Left ventricle myocardium inferior (tissue), 1 donor: ENCODE data around the gene LRRC8E. TPM values are rescaled to one million over a fixed set of nuclear protein-coding genes. Genes with fewer than 3 reads are reported as not detected.

Source experiments
- DNase-seq: peaks from one replicate; pipeline ENCODE4 v3.0.0-alpha.2; 2020
- H3K27ac ChIP-seq: fragments of 200-600 bp; replicated peaks from 2 replicates; pipeline ENCODE4 v1.8.0; 2021
- H3K27me3 ChIP-seq: fragments of 200-600 bp; 2 replicates; pipeline ENCODE4 v1.8.0; 2021; ENCODE audit warnings: low read depth
- H3K36me3 ChIP-seq: fragments of 200-600 bp; 2 replicates; pipeline ENCODE4 v1.8.0; 2021
- H3K4me1 ChIP-seq: fragments of 200-600 bp; 2 replicates; pipeline ENCODE4 v1.8.0; 2021
- H3K4me3 ChIP-seq: fragments of 200-600 bp; 2 replicates; pipeline ENCODE4 v1.8.0; 2021; ENCODE audit warnings: mild to moderate bottlenecking, moderate library complexity
- H3K9me3 ChIP-seq: fragments of 200-600 bp; replicated peaks from 2 replicates; pipeline ENCODE4 v1.8.0; 2021
- intact Hi-C: fragments of 100-400 bp; cut with micrococcal nuclease; formaldehyde crosslinking; loops from one replicate; pipeline ENCODE4 v1.11.0; 2022
- total RNA-seq: library from RNA; stranded (reverse); fragmentation: NEBNext Ultra II Directional; extraction: Animal tissue kit (Norgen Biotek cat#: 25700); gene quantifications from one replicate; pipeline ENCODE4 v1.2.1, GENCODE V29; 2021
- TF ChIP-seq, protein P1 (sequence below): fragments of 200-600 bp; IDR thresholded peaks from 2 replicates; pipeline ENCODE4 v1.8.0; 2021; ENCODE audit warnings: antibody characterized with exemption, mild to moderate bottlenecking, borderline replicate concordance
- donor health status: DM: no; HTN: yes; CAD: no; lungs with severe emphysema.

LRRC8E gene
- total RNA-seq, 1 donor from 2014 or later: 0.44 TPM

DNA sequence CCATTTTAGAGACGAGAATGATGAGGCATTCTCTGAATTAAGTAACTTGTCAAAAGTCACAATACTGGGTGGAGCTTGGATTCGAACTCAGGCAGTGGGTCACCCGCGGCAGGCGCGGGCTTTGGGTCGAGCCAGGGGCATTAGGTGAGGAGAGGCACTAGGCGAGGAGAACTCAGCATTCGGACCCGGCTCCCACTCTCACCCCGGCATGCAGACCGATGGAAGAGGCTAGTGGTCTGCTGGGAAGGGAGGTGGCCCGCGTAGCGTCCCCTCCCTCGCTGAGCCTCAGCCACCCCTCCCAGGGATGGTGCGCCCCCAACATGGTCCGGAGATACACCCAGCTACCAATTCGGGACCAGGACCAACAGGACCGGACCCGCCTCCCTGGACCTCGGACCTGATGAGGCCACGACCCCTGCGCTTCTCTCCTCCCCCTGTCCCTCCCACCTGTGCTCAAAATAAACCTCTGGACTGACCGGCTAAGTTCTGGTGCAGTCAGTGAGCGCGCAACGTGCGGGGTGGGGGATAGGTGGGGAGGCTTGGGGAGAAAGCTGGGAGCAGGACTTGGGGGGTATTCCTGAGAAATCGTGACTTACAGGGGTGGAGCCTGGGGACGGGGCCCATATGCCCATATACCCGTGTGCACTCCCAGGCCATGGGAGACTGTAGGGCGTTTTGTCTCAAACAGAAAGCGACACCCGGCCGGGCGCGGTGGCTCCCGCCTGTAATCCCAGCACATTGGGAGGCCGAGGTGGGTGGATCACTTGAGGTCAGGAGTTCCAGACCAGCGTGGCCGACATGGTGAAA is 30.5 kb downstream of the LRRC8E start:
- Histone ChIP-seq H3K27me3 (peaks cover 55% of the 10 kb centered on the region), H3K27ac (peak overlapping the region; percentile 94), H3K9me3 (no peaks in the 10 kb centered on the region), H3K4me1 (peaks cover 68% of the 10 kb centered on the region), H3K36me3 (peaks cover 15% of the 10 kb centered on the region), H3K4me3 (peak overlapping the region; percentile 81)
- TF ChIP-seq, protein P1, sequence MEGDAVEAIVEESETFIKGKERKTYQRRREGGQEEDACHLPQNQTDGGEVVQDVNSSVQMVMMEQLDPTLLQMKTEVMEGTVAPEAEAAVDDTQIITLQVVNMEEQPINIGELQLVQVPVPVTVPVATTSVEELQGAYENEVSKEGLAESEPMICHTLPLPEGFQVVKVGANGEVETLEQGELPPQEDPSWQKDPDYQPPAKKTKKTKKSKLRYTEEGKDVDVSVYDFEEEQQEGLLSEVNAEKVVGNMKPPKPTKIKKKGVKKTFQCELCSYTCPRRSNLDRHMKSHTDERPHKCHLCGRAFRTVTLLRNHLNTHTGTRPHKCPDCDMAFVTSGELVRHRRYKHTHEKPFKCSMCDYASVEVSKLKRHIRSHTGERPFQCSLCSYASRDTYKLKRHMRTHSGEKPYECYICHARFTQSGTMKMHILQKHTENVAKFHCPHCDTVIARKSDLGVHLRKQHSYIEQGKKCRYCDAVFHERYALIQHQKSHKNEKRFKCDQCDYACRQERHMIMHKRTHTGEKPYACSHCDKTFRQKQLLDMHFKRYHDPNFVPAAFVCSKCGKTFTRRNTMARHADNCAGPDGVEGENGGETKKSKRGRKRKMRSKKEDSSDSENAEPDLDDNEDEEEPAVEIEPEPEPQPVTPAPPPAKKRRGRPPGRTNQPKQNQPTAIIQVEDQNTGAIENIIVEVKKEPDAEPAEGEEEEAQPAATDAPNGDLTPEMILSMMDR: no peak
- no peak for DNase-seq
- intact Hi-C loops: no loop called here

DNA sequence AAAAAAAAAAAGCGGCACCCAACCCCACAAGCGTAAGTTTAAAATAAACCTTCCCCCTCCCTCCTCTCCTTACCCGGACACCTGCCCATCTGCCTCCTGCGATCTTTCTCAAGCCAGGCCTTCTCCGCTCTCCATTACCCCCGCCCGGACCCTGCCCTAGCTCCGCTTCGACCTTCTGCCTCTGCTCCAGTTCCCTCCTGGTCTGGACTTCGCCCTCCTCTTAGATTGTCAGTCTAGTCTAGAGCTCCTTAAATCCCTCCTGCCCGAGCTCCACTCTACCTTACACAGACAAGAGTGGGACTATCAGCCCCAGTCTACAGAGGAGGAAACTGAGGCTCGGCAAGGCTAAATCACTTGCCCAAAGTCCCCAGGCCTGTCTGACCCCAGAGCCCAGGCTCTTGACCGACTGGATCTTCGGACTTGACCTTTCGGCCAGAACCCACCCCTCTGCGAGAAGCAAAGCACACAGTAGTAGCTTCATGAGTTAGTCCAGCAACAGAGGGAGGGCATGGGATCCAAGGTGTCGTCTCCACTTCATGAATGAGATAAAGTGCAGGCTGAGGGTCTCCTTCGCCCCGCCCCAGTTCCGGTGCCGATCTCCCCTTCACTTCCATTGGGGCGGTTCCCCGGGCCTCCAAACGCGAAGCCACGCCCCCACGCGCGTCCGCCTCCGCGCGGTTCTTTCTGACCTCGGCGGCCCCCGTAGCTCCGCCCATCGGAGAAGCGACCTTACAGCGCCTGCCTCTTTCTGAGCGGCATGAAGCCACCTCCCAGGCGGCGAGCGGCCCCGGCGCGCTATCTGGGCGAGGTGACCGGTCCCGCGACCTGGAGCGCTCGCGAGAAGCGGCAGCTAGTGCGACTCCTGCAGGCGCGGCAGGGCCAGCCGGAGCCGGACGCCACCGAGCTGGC is 31.6 kb downstream of the LRRC8E start, which contains the start of gene SNAPC2:
Gene SNAPC2 (plus strand): TSS at position 729 of the 909 bp plus-strand sequence. CDS start 29 bp downstream, at position 758.
- Histone ChIP-seq H3K9me3 (no peaks in the 10 kb centered on the region), H3K36me3 (peaks cover 15% of the 10 kb centered on the region), H3K27ac (peak within 1 kb of the TSS; percentile 94), H3K4me1 (peaks cover 69% of the 10 kb centered on the region), H3K27me3 (peaks cover 47% of the 10 kb centered on the region), H3K4me3 (peak within 1 kb of the TSS; percentile 81)
- DNase-seq: peak; percentile 98
- intact Hi-C loops: no loop called here
- TF ChIP-seq, protein P1: no peak

DNA sequence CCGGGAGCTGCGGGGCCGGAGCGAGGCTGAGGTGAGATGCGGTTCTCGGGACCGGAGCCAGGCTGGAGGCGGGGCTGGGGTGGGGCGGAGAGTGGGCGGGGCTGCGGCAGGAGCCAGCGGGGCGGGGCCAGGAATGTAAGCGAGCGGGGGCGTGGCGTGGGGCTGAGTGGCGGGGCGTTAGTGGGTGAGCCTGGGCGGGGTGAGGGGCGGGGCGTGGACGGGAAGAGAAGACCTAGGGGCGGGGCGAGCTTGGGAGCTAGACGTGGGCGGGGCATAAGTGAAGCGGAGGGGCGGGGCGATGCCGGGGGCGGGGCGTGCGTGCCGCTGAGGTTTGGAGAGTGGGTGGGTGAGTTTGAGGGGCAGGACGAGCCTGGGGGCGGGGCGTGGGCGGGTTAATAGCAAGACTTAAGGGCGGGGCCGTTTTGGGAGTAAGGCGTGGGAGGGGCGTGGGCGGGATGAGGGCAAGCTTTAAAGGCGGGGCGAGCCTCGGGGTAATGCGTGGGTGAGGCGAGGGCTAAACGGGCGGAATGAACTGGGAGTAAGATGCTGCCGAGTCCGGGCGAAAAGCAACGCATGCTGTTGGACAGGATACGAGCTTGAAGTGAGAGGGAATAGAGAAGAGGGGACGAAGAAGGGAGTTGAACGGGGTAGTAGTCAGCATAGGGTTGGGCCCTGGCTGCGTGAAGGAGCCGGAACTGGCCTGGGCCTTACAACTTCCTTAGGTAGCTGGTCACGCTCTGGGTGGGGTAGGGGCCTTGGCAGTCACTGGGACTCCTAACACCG is 32.4 kb downstream of the LRRC8E start:
- TF ChIP-seq, protein P1: no peak
- intact Hi-C loops: no loop called here
- peak; percentile 100 for DNase-seq
- H3K9me3 ChIP-seq: no peaks in the 10 kb centered on the region
- H3K4me1 ChIP-seq: peaks cover 75% of the 10 kb centered on the region
- peak overlapping the region; percentile 94 for H3K27ac ChIP-seq
- peaks cover 38% of the 10 kb centered on the region for H3K27me3 ChIP-seq
- peak overlapping the region; percentile 81 for H3K4me3 ChIP-seq
- peaks cover 15% of the 10 kb centered on the region for H3K36me3 ChIP-seq

GRCh38 chr19:7921302-7921966 is 33.1 kb downstream of the LRRC8E start:
- DNase-seq: no peak
- Histone ChIP-seq H3K4me3 (peak overlapping the region; percentile 81), H3K27me3 (peaks cover 31% of the 10 kb centered on the region), H3K27ac (peak overlapping the region; percentile 94), H3K4me1 (peaks cover 71% of the 10 kb centered on the region), H3K36me3 (peaks cover 15% of the 10 kb centered on the region), H3K9me3 (no peaks in the 10 kb centered on the region)
- TF ChIP-seq, protein P1: no peak
- intact Hi-C loops: no loop called here
